GM18526 (cell line): Measurements from ENCODE around the gene PSMB7.

Experiments used
- POLR2A ChIP-seq: IDR thresholded peaks from 3 replicates; pipeline ENCODE4 v1.6.1; 2011; ENCODE audit not compliant: insufficient read length; ENCODE audit errors: extremely low read depth

Gene PSMB7

DNA sequence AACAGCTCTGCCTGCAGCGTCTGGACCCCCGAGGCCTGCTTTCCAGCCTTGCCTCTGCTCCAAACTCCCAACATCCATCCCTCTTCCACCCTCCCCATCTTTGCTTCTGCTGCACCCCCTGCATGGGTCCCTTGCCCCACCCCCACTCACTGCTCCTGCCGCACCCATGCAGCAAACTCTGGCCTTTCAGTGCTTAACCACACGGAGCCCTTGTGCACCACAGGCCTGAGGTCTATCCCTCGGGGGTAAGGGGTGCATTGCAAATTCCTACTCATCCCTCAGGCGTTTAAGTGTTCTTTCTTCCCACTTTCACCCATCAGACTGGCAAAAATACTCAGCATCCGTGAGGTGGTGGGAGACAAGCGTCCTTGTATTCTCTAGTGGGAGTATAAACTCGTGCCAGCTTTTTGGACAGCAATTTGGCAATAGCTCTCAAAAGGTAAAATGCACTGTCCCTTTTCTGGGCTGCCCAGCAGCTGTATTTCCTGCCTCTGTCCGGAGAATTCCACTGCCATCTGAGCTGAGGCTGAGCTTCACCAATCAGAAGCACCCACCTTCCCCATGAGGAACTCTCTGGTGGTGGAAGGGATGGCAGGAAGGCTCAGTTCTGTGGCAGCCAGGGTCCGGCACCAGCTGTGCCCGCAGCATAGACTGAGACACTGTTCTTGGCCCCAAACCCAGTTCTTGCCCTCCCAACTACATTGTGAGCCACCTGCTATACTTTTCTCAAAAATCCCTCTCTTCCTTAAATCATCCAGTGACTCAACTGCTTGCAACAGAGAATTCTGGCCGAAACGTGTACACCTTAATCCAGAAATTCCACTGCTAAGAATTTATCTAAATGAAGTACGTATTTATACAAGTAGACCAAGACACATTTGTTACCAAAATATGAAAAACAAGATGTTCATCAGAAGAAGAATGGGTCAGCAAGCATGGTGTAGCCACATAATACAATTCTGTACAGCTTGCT is 15.0 kb downstream of the PSMB7 start:
- TF ChIP-seq POLR2A = no peak

DNA sequence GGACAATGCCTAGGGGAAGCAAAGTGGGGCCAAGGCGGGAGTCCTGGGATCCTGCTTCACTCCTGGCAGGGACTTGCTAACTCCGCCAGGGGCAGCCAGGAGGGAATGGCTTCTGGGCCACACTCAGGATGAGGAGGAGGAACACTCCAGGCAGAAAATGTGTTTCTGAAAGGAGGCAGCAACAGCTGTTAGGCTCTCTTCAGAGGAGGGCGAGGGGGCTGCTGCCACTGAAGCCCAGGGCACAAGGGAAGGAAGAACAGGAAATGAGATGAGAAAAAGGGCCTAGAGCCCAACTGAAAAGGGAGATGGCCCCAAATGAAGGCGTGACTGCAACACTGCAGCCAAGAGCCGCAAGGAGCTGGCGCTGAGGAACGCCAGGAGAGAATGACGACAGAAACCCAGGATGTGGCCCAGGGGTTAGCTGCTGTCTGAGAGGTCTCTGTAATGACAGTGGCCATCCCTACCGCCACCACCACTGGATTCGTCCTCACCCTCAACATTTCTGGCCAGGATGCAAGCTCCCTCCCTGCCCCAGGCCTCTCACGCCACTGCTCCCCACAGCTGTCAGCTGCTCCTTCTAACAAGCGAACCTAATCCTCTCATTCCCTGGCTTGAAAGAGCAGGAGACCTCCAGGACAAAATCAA is 15.8 kb downstream of the PSMB7 start:
- no peak for TF ChIP-seq POLR2A

DNA sequence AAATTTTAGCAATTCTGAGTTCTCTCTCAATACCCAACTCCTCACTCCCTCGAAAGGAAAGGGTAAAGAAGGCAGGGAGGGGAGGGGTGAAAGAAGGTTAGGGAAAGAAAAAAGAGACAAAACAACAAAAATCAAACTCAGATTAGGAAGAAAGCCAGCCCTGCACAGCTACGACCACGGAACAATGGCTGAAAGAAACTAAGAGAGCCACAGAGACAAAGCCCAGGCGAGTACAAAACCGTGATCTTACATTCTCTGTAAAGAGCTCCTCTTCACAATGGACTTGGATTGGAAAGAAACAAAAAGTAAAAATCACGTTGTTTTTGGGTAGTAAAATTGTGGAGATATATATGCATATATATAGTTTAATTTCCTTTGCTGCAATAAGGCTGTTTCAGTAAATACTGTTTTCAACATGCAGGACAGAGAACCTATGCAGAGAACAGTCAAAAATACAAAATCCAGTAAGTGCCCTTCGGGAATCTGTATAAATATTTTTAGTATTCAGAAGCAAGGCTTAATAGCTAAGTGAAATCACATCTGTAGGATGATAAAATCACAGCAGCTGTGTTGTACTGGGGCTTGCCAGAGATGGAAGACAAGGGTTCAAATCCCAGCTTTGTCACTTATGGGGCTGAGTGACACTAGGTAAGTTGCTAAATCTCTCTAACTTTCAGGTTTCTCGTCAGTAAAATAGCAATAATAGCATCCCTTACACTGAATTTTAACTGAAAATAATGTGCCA is 16.9 kb downstream of the PSMB7 start:
- TF ChIP-seq POLR2A = no peak

DNA sequence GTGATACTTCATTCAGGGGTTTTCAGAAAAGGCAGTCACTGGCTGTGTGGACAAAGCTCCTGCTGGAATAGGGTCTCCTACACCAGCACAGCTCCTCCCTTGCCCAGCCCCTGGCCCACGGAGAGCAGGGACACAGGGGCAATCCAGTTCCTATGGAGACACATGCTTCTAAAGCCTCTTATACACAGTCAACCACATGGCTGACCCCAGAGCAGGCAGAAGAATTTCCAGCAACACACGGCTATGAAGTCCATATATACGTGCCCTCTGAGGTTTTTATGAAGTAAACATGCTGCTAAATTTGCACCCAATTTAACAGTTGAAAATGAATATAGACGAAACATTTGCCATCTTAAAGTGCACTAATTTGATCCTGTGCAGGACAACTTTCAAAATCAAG is 19.4 kb downstream of the PSMB7 start:
- no peak for TF ChIP-seq POLR2A

DNA sequence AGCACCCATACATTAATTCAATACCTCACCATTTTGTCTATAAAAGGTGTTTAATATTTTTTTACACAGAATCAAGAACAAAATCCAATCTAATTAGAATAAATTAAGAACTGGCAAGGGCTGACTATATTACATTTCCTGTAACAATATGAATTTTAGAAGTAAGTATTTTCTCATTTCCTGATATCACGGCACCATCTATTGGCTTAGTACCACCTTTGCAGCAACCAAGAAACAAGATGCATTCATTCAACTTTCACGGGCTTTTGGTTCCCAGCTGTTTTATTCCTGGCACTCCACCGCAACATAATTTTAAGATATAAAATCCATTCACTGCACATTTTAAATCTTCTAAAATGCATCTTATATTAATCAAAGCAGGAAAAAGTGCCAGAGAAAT is 20.6 kb downstream of the PSMB7 start:
- no peak for TF ChIP-seq POLR2A

DNA sequence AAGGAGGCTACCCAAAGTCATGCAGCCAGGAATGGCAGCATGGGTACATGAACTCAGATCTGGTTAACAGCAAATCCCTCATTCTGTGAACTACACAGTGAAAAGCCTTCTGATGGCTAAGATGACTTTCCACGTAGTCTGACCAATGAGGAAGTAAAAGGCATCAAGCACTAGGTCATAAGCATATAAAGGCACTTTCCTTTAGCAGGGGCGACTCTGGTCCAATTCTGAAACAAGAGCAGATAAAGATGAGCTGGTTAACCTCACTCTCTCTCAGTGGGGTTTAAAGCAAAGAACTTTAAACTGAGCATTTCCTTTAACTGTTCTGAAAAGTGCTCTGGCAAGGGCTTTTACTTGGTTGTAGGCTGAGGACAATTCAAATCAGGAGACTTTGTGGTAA is 21.1 kb downstream of the PSMB7 start:
- TF ChIP-seq POLR2A = no peak

DNA sequence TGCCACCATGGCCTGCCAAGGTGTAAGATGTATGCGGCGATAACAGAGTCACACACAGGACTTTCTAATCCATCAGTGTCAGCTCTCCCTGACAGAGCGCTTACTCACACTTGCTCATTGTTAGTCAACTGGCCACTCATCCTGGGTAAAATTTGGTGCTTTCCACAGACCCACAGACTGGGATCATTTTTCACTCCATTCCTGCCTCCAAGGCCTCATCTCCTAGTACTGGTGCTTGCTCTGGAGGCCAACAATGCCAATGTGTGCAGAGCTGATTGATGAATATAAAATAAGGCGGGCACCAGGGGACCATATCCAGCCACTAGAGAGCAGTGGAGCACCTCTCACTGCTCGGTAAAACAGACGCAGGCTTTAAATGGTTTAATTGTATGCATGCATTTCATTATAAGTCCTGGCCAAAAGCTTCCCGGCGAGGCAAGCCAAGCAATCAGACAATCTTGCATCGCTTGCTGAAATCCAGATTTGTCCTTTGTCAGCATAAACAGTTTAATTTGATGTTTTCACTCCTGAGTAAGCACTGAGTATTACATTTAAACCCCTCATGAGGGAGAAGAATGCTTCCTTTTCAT is 22.3 kb downstream of the PSMB7 start:
- no peak for TF ChIP-seq POLR2A

DNA sequence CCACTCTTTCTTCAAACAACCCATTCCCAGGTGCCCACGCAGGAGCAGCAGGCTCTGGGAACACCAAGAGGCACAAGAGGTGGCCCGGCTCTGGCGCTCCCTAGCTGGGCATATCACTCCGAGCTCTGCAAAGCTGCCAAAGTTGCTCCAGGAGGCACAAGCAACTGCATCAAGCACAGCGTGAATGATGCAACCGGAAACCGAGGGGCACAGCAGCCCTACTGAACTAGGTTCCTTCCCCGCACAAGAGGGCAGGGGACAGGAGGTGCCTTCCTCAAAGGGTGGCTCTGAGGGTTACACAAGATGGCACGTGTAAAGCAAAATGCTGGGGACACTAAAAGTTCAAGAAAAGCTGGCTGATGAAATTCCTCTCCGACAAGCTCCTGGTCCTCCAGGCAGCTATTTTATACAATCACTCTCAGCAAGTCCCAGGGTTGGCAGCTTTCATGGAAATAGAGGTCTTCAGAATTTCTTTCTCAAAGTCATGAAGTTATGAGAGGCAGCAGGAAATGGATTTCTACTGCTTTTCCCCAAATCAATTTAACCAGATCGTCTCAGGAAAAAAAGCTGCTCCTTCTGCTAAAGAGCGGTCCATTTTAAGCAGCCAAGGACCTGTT is 22.9 kb downstream of the PSMB7 start:
- no peak for TF ChIP-seq POLR2A

DNA sequence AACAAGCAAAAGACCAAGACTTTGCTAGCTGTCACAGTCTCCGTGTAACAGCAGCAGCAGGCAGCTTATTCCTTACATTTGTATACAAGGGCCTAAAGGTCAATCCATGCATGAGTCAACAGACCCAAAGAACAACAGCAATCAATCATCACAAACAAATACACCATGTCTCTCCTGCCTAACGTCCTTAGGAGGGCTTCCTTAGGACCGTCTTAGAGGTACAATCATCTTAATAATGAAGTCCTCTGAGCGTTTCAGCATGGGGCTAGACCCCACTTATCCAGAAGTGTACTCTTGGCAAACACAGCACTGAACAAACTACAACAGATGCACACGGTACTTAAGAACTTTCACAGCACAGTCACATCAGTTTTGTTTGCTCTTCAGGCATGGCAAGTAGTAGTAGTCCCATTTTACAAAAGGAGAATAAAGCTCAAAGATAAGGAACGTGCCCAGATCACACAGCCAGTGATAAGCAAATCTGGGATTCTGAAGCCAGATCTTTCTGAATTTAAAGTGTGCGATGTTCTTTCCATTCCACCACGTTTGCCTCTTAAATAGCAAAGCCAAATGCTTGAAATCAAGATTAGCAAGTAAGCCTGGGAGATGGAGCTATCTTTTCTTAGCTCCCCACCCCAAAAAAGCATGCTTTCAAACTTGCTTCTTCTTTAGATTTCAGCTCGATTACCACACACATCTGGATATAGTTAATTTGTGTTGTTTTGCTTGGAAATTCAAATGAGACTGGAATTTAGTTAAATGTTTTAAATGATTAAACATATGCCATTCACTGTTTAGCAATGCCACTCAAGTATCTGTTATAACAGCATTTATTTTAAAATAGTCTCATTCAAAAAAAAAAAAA is 24.2 kb downstream of the PSMB7 start:
- TF ChIP-seq POLR2A = no peak

DNA sequence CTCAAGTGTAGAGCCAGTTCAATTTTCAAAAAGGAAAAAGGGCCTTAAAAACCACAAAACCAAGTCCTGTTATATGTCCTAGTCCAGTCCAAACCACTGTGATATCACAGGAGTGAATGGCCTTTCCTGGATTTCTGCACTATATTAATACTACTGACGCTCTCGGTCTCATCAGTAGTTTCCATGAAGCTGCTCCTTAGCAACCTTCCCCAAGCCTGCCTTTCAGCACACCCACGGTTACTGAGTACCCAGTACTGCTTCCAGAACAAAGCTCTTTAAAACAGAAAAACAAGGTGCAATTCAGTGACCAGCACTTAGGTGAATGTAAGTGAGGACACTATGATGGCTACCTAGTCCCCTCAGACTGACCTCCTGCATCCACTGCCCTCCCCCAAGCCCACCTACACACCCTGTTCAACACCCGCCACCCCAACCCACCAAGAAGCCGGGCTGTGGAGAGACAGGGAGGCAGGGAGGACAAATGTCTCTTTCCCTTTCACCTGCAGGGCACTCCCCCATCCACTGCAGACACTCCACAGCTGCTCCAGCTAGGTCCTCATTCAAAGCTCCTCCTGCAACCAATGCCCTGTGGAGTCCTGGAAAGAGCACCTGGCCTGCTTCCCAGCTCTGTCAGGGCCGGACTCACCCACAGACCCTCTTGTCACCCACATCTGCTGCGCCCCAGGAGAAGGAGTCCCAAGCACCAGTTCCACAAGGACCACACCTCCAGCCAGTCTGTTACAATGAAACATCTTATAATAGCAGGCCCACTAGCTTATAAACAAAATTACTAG is 25.9 kb downstream of the PSMB7 start:
- TF ChIP-seq POLR2A = no peak

DNA sequence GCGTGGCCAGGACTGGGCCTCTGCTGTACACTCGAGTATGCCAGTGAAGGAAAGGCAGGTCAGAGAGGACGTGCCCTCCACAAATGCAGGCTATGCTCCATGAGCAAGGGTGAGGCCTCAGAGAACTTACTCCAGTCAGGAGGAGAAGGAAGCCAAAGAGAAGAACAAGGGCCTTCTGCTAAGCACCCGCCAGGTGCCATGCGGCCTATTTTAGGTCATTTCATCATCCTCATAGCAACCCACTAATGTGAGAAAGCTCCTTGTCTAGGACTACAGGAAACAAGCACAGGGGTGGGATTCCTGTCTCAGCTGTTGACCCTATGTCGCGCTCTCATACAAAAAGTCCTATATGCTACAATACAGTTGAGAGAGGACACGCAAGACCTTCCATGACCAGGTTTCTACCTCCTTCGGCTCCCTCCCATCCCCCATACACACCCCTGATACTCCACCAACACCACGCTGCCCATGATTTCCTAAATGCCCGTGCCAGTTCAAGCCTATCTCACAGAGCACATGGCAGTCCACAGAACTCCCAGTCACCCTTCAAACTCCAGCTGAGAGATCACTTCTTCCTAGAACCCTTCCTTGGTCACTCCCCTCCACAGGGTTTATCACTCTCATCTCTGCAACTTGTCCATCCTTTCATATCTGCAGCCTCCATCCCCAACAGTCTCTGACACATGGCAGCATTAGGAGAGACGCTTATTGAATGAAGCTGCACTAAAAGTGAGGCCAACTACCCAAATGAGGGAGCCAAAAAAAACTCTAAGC is 26.8 kb downstream of the PSMB7 start:
- no peak for TF ChIP-seq POLR2A

DNA sequence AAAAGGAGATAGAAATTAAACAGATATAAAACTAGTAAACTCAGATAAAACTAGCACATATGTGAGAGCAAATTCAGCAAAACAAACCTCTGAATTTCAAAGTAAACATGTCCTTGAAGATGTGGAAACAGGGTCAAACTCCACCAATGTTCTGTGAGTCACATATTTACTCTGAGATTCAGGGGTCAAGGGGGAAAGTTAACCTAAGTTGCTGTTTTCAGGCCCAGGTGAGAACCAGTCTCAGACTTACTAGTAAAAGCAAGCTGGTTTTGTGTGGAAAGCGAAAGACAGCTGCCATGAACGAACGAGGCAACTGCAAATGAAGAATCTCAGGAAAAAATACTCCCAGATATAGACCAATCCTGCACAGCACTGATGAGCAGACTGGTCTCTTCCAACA is 29.0 kb downstream of the PSMB7 start:
- TF ChIP-seq POLR2A = no peak
